Tibial nerve (tissue), 4 donors: ENCODE measurements around the gene CELSR1. TPM values are rescaled to one million over a fixed set of nuclear protein-coding genes. Genes with fewer than 3 reads are reported as not detected.

Experiments used
- DNase-seq, 2 donors: peaks; one replicate each; pipeline ENCODE4 v3.0.0-alpha.2; 2019; ENCODE audit warnings: low spot score in 2 of 2
- H3K27ac ChIP-seq, 4 donors: fragments of 200-600 bp; sonication (generic) in 3 of 4; one replicate each; pipeline ENCODE4 v1.5.1; 2017 to 2019; ENCODE audit warnings: mild to moderate bottlenecking in 1 of 4
- H3K27me3 ChIP-seq, 2 donors: fragments of 200-600 bp; sonication (generic) in 1 of 2; one replicate each; pipeline versions ENCODE4 v1.5.1 to v1.6.0; 2017 to 2019
- H3K36me3 ChIP-seq, 3 donors: fragments of 200-600 bp; sonication (generic); one replicate each; pipeline ENCODE4 v1.5.1; 2018 to 2019
- H3K4me1 ChIP-seq, 4 donors: fragments of 200-600 bp; sonication (generic) in 3 of 4; one replicate each; pipeline ENCODE4 v1.5.1; 2017 to 2019
- H3K4me3 ChIP-seq, 4 donors: fragments of 200-600 bp; sonication (generic) in 3 of 4; one replicate each; pipeline ENCODE4 v1.5.1; 2017 to 2019; ENCODE audit warnings: mild to moderate bottlenecking in 1 of 4, moderate library complexity in 1 of 4
- H3K9me3 ChIP-seq, 4 donors: fragments of 200-600 bp; sonication (generic) in 3 of 4; one replicate each; pipeline ENCODE4 v1.5.1; 2017 to 2019
- CTCF ChIP-seq, 5 experiments: fragments of 200-600 bp in 3 of 5; fragments of 450-650 bp in 2 of 5; sonication (generic) in 3 of 5; IDR thresholded peaks; one replicate each; pipeline ENCODE4 v1.5.1; 2016 to 2019; ENCODE audit warnings: antibody characterized with exemption in 5 of 5, mild to moderate bottlenecking in 3 of 5, moderate library complexity in 2 of 5
- EP300 ChIP-seq, 2 donors: sonication (generic); formaldehyde crosslinking; IDR thresholded peaks; one replicate each; pipeline ENCODE4 v1.6.1; 2017; ENCODE audit warnings: antibody characterized with exemption in 2 of 2, mild to moderate bottlenecking in 1 of 2
- POLR2A ChIP-seq, 2 donors: fragments of 450-650 bp; IDR thresholded peaks; one replicate each; pipeline ENCODE4 v1.6.1; 2017; ENCODE audit warnings: antibody characterized with exemption in 2 of 2, mild to moderate bottlenecking in 2 of 2, moderate library complexity in 2 of 2
- WGBS, 2 donors: methylation state at CpG; one replicate each; pipeline ENCODE4 v1.1.5; 2018; 5-methylcytosine and 5-hydroxymethylcytosine counted together
- total RNA-seq, 4 donors: library from RNA; depleted of rRNA; stranded (reverse); fragments of >200 nt; gene quantifications; one replicate each; pipeline ENCODE4 v1.1.0, GENCODE V29; 2016

CELSR1 gene
- total RNA-seq, 4 donors from 2014 or later = 1.0 to 5.9 (median 2.6) TPM

GRCh38 chr22:46520880-46521279, 16.5 kb downstream of the CELSR1 start:
- Histone ChIP-seq H3K36me3 (no peaks in the 10 kb centered on the region), H3K9me3 (no peaks in the 10 kb centered on the region), H3K4me3 (no peak overlapping the region), H3K27ac (no peak overlapping the region), H3K27me3 (peaks cover 0 to 15% of the 10 kb centered on the region in 2 donors), H3K4me1 (no peaks in the 10 kb centered on the region)
- no peak for DNase-seq
- TF ChIP-seq CTCF (IDR thresholded peaks at IDR 0.05) = no peak
- TF ChIP-seq POLR2A (IDR thresholded peaks at IDR 0.05) = no peak
- TF ChIP-seq EP300 (IDR thresholded peaks at IDR 0.05) = no peak
- whole genome bisulfite sequencing, 2 donors = 89 to 92% methylated on average over 8 of the region's 8 CpGs

GRCh38 chr22:46519377-46519776, 18.0 kb downstream of the CELSR1 start:
- 84 to 92% methylated on average over 4 to 9 of the region's 9 CpGs for WGBS, 2 donors

GRCh38 chr22:46518542-46519325, 18.7 kb downstream of the CELSR1 start:
- 84 to 88% methylated on average over 25 of the region's 25 CpGs for WGBS, 2 donors
- H3K4me1 ChIP-seq = no peaks in the 10 kb centered on the region
- no peak overlapping the region for H3K4me3 ChIP-seq
- H3K9me3 ChIP-seq = no peaks in the 10 kb centered on the region
- no peaks in the 10 kb centered on the region for H3K36me3 ChIP-seq
- no peak overlapping the region for H3K27ac ChIP-seq
- TF ChIP-seq EP300 (IDR thresholded peaks at IDR 0.05) (no peak), CTCF (IDR thresholded peaks at IDR 0.05) (no peak), POLR2A (IDR thresholded peaks at IDR 0.05) (no peak)
- peaks cover 0 to 3% of the 10 kb centered on the region in 2 donors for H3K27me3 ChIP-seq
- no peak for DNase-seq

More at GRCh38 chr22:46519377-46519776, 18.0 kb downstream of the CELSR1 start:
- Histone ChIP-seq H3K4me3 (no peak overlapping the region), H3K36me3 (no peaks in the 10 kb centered on the region), H3K27me3 (peaks cover 0 to under 1% of the 10 kb centered on the region in 2 donors), H3K27ac (no peak overlapping the region), H3K4me1 (no peaks in the 10 kb centered on the region), H3K9me3 (no peaks in the 10 kb centered on the region)
- TF ChIP-seq EP300 (IDR thresholded peaks at IDR 0.05) (no peak), CTCF (IDR thresholded peaks at IDR 0.05) (no peak), POLR2A (IDR thresholded peaks at IDR 0.05) (no peak)
- no peak for DNase-seq

- H3K27ac ChIP-seq = peak overlapping the region in 1 of 4 donors; percentile 6
- WGBS, 2 donors = 92% methylated on average over 17 to 18 of the region's 18 CpGs
- no peaks in the 10 kb centered on the region for H3K4me1 ChIP-seq
- no peak for DNase-seq
- H3K27me3 ChIP-seq = peaks cover 0 to 3% of the 10 kb centered on the region in 2 donors
- no peak overlapping the region for H3K4me3 ChIP-seq
- no peaks in the 10 kb centered on the region for H3K36me3 ChIP-seq
- no peak for TF ChIP-seq EP300 (IDR thresholded peaks at IDR 0.05)
- TF ChIP-seq CTCF (IDR thresholded peaks at IDR 0.05) = no peak
- TF ChIP-seq POLR2A (IDR thresholded peaks at IDR 0.05) = no peak
- H3K9me3 ChIP-seq = no peaks in the 10 kb centered on the region
Measured at GRCh38 chr22:46518038-46518437, 19.4 kb downstream of the CELSR1 start.

- Histone ChIP-seq H3K36me3 (no peaks in the 10 kb centered on the region), H3K4me1 (no peaks in the 10 kb centered on the region), H3K9me3 (no peaks in the 10 kb centered on the region), H3K4me3 (no peak overlapping the region), H3K27me3 (peaks cover 0 to 3% of the 10 kb centered on the region in 2 donors), H3K27ac (peak overlapping the region in 1 of 4 donors; percentile 13)
- 60 to 69% methylated on average over 22 of the region's 22 CpGs for WGBS, 2 donors
- DNase-seq = no peak
- TF ChIP-seq CTCF (IDR thresholded peaks at IDR 0.05) (no peak), POLR2A (IDR thresholded peaks at IDR 0.05) (no peak), EP300 (IDR thresholded peaks at IDR 0.05) (no peak)
Measured at GRCh38 chr22:46517255-46517761, 20.1 kb downstream of the CELSR1 start.
